ENCODE measurements around the gene CWF19L2. TPM values are rescaled to one million over a fixed set of nuclear protein-coding genes. Genes with fewer than 3 reads are reported as not detected.

The CWF19L2 gene
- total RNA-seq, 4 donors from 2014 or later = 7.6 to 20.0 (median 11.1) TPM

DNA sequence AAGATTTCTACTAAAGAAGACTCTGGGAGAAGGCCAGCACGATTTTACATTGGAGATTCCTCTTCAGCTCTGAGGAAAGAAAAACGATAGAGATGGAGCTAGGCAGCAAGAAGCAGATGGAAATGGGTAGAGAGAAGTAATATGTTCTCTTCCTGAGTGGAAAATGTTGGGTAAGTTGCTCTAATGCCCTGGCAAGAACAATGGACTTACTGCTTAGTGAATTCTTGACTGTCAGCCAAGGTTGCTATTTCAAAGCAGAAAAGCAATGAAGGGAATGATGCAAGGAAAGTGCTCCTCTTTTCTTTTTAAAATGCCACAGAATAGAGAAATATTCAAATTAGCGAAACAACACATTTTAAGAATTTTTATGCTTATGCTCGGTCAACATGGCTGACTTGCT is 38.4 kb upstream of the CWF19L2 start:
- no peak for DNase-seq
- peaks cover 0 to 4% (median 0%) of the 10 kb centered on the region in 3 donors for H3K36me3 ChIP-seq
- WGBS, 2 donors = 65 to 78% methylated on average over 4 of the region's 4 CpGs
- TF ChIP-seq, protein P1, sequence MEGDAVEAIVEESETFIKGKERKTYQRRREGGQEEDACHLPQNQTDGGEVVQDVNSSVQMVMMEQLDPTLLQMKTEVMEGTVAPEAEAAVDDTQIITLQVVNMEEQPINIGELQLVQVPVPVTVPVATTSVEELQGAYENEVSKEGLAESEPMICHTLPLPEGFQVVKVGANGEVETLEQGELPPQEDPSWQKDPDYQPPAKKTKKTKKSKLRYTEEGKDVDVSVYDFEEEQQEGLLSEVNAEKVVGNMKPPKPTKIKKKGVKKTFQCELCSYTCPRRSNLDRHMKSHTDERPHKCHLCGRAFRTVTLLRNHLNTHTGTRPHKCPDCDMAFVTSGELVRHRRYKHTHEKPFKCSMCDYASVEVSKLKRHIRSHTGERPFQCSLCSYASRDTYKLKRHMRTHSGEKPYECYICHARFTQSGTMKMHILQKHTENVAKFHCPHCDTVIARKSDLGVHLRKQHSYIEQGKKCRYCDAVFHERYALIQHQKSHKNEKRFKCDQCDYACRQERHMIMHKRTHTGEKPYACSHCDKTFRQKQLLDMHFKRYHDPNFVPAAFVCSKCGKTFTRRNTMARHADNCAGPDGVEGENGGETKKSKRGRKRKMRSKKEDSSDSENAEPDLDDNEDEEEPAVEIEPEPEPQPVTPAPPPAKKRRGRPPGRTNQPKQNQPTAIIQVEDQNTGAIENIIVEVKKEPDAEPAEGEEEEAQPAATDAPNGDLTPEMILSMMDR (IDR thresholded peaks at IDR 0.05) = no peak
- TF ChIP-seq POLR2A (IDR thresholded peaks at IDR 0.05) = no peak
- H3K27me3 ChIP-seq = no peaks in the 10 kb centered on the region
- intact Hi-C loops (cut with DNase I) = no loop called here
- no peak overlapping the region for H3K4me3 ChIP-seq
- H3K27ac ChIP-seq = no peak overlapping the region
- H3K9me3 ChIP-seq = no peaks in the 10 kb centered on the region
- H3K4me1 ChIP-seq = no peaks in the 10 kb centered on the region

DNA sequence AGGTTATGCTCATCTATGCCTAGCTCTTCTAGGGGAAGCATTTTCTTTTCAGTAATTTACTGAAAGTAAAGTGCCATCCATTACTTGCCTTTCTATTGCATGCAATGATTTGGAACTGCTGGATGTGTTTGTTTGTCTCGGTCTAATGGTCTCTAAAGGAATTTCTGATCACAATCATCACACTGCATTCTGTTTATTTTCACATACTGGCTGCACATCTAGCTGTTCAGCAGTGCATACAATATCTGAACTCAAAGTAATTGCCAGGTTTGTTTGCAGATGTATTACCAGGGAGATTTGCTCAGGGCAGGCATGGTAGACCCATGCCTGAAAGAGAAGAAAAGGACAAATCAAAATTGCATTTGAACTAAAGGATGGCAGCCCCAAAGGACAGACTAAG is 36.4 kb upstream of the CWF19L2 start:
- 62 to 93% methylated on average over 1 of the region's 1 CpG for WGBS, 2 donors
- no peaks in the 10 kb centered on the region for H3K27me3 ChIP-seq
- no peaks in the 10 kb centered on the region for H3K4me1 ChIP-seq
- no peaks in the 10 kb centered on the region for H3K36me3 ChIP-seq
- H3K4me3 ChIP-seq = no peak overlapping the region
- TF ChIP-seq, protein P1 (IDR thresholded peaks at IDR 0.05) = no peak
- no peak for TF ChIP-seq POLR2A (IDR thresholded peaks at IDR 0.05)
- H3K9me3 ChIP-seq = no peaks in the 10 kb centered on the region
- no peak for DNase-seq
- no peak overlapping the region for H3K27ac ChIP-seq
- intact Hi-C loops (cut with DNase I) = no loop called here

DNA sequence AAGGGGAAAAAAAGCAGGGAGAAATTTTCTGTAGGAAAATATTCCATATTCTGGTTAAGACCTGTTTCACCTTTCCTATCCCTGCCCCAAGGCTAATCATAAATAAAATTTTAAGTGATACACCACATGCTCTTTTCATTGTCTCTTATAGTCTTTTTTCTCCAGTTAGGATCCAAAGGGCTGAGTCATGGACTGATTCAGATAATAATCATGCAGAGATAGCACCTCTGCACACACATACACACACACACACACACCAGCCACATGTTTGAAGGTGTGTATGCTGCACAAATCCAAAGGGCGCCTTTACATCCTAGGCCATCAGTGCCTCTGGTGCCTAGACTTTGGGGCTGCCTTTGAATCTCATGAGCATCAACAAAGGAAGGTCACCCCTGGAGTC is 35.5 kb upstream of the CWF19L2 start:
- H3K9me3 ChIP-seq = no peaks in the 10 kb centered on the region
- no peak for DNase-seq
- TF ChIP-seq, protein P1 (IDR thresholded peaks at IDR 0.05) = no peak
- TF ChIP-seq POLR2A (IDR thresholded peaks at IDR 0.05) = no peak
- H3K36me3 ChIP-seq = no peaks in the 10 kb centered on the region
- no peak overlapping the region for H3K27ac ChIP-seq
- no peak overlapping the region for H3K4me3 ChIP-seq
- H3K27me3 ChIP-seq = no peaks in the 10 kb centered on the region
- intact Hi-C loops (cut with DNase I) = no loop called here
- H3K4me1 ChIP-seq = no peaks in the 10 kb centered on the region
- WGBS, 2 donors = no CpG with 5 or more reads among the region's 1 CpG

DNA sequence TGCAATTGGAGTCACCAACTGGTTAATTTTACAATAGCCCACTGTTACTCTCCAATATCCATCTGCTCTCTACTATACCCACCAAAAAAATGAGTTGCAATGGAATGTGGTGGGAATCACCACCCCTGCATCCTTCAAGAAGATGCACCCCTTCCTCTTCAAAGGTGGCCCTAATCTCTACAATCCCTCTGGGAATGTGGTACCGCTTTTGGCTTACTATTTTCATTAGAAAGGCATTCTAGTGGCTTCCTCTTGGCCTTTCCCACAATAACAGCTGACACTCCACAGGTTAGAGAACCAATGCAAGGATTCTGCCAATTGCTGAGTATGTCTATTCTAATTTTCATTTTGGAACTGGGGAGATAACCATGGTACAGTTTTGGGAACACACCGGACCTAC is 33.2 kb upstream of the CWF19L2 start:
- TF ChIP-seq, protein P1 (IDR thresholded peaks at IDR 0.05) = no peak
- TF ChIP-seq POLR2A (IDR thresholded peaks at IDR 0.05) = no peak
- WGBS, 2 donors = 91 to 96% methylated on average over 2 of the region's 2 CpGs
- intact Hi-C loops (cut with DNase I) = no loop called here
- Histone ChIP-seq H3K36me3 (no peaks in the 10 kb centered on the region), H3K9me3 (no peaks in the 10 kb centered on the region), H3K4me3 (no peak overlapping the region), H3K4me1 (no peaks in the 10 kb centered on the region), H3K27ac (no peak overlapping the region), H3K27me3 (no peaks in the 10 kb centered on the region)
- DNase-seq = no peak

DNA sequence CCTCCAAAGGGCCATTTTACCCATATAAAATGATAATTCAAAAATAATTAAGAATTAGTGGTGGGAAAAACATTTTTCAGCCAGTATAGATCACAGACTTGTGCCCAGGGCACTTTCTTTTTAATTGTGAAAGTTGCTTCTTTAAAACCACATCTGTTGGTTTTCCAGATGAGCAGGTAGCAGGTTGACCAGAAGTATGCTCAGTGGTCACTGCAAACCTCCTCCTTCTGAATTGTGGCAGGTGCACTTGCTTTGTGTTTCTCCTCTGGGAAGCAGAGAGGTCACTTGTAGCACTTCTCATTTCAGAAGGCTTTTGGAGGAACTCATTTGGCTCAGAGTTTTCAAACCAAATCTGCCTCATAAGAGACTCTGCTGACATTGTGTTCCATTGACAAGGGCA is 24.6 kb upstream of the CWF19L2 start:
- no peaks in the 10 kb centered on the region for H3K36me3 ChIP-seq
- H3K27me3 ChIP-seq = no peaks in the 10 kb centered on the region
- no peak for DNase-seq
- H3K4me1 ChIP-seq = no peaks in the 10 kb centered on the region
- H3K27ac ChIP-seq = no peak overlapping the region
- intact Hi-C loops (cut with DNase I) = no loop called here
- TF ChIP-seq, protein P1 (IDR thresholded peaks at IDR 0.05) = no peak
- no peak for TF ChIP-seq POLR2A (IDR thresholded peaks at IDR 0.05)
- no peak overlapping the region for H3K4me3 ChIP-seq
- H3K9me3 ChIP-seq = no peaks in the 10 kb centered on the region
